C4-2B (cell line): ENCODE data around the gene SUMO4.

Experiments used
- ZFX ChIP-seq: fragments of 450-650 bp; IDR thresholded peaks from 2 replicates; pipeline ENCODE4 v1.6.1; 2017
- TF ChIP-seq, protein P1 (sequence below): fragments of 450-650 bp; conservative IDR thresholded peaks from 2 replicates; pipeline ENCODE4 v1.5.1; 2017; ENCODE audit warnings: mild to moderate bottlenecking

DNA sequence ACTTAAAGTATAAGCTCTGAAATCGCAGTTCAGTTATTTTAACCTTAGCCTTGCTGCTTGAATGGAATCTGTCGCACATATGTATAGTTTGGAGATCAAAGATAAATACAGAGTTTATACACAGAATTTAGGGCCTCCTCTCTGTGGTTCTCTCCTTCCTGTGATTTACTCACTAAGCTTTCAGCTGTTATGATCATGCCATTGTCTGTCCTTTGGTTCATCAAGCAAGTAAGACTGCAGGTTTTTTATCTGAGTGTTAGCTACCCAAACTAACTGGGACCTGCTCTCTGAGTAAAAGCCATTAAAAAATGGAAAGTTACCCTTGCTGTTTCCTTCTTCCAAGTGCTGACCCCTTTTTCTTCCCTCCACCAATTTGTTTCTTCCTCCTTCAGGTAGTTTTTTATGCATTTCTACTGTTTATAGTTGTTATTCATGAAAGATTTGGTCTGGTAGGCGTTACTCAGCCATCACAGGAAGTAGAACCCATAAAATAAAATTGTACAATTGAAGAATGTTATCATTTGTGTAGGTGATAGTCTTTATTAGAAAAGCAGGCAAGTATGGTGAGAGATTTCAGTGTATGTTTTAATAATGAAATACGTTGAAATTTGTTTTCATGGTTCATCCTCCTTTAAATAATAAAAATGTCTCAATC, 33.7 kb upstream of the SUMO4 start:
- TF ChIP-seq, protein P1, sequence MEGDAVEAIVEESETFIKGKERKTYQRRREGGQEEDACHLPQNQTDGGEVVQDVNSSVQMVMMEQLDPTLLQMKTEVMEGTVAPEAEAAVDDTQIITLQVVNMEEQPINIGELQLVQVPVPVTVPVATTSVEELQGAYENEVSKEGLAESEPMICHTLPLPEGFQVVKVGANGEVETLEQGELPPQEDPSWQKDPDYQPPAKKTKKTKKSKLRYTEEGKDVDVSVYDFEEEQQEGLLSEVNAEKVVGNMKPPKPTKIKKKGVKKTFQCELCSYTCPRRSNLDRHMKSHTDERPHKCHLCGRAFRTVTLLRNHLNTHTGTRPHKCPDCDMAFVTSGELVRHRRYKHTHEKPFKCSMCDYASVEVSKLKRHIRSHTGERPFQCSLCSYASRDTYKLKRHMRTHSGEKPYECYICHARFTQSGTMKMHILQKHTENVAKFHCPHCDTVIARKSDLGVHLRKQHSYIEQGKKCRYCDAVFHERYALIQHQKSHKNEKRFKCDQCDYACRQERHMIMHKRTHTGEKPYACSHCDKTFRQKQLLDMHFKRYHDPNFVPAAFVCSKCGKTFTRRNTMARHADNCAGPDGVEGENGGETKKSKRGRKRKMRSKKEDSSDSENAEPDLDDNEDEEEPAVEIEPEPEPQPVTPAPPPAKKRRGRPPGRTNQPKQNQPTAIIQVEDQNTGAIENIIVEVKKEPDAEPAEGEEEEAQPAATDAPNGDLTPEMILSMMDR: no peak
- no peak for TF ChIP-seq ZFX
